ENCODE data around the gene DNAI4. TPM values are rescaled to one million over a fixed set of nuclear protein-coding genes. Genes with fewer than 3 reads are reported as not detected.
"Not testable (repeated sequence)": the region's sequence is repeated elsewhere in the genome, so short reads cannot be mapped to it uniquely, and the experiment has no call there.

Gene DNAI4
- total and polyA plus RNA-seq, 2 donors (not counting 3 experiments of a cell fraction or from before 2014, with no cell fraction given), result 0.51 to 3.3 TPM

- no peak overlapping the region for H3K9ac ChIP-seq (replicated peaks; ENCODE audit: extremely low read depth, insufficient read depth, low read length)
- no peaks in the 10 kb centered on the region for H3K9me1 ChIP-seq (replicated peaks; ENCODE audit: control insufficient read depth, extremely low read depth, insufficient read depth, low read length)
- no peak overlapping the region for H2AFZ ChIP-seq (ENCODE audit: low read depth, low read length)
- FAIRE-seq (no peak), DNase-seq (ENCODE audit: low read depth, low spot score) (no peak)
- BruUV-seq (replicated peaks), result no TSS peak
- no peaks in the 10 kb centered on the region for H3K9me3 ChIP-seq (replicated peaks; ENCODE audit: control insufficient read depth, insufficient read depth, low read length)
- no peaks in the 10 kb centered on the region for H3K4me1 ChIP-seq (ENCODE audit: control insufficient read depth, extremely low read depth, insufficient read depth, low read length)
- H3K79me2 ChIP-seq (ENCODE audit: control insufficient read depth, insufficient read depth, low read length), result no peaks in the 10 kb centered on the region
- no peak overlapping the region for H3K4me2 ChIP-seq (ENCODE audit: insufficient read depth, low read length)
- no peak overlapping the region for H3K27ac ChIP-seq (ENCODE audit: insufficient read depth, low read depth, low read length)
- H3K27me3 ChIP-seq (ENCODE audit: control insufficient read depth in 2 of 2, insufficient read depth in 2 of 2, low read length in 2 of 2), result no peaks in the 10 kb centered on the region
- H3K4me3 ChIP-seq (replicated peaks in 1 of 3; ENCODE audit: insufficient read depth in 1 of 3, low read depth in 1 of 3, low read length in 3 of 3), result no peak overlapping the region
- no peaks in the 10 kb centered on the region for H3K36me3 ChIP-seq (ENCODE audit: control insufficient read depth in 2 of 2, extremely low read depth in 1 of 2, insufficient read depth in 2 of 2, low read length in 2 of 2)
- ChIA-PET CTCF (interaction anchor here (1.2 to 1.7 kb wide), 2 partner anchors 54 to 425 kb away, joined by 4 read pairs; no protein-coding TSS in a partner anchor), POLR2A (no interaction called here)
- H4K20me1 ChIP-seq (replicated peaks; ENCODE audit: control insufficient read depth, extremely low read depth, insufficient read depth, low read length), result no peaks in the 10 kb centered on the region
- TF ChIP-seq CTCF (IDR thresholded peaks at IDR 0.05; ENCODE audit: extremely low read depth in 1 of 2, insufficient read depth in 1 of 2, low read depth in 1 of 2, low read length in 2 of 2) (no peak), MYC (IDR thresholded peaks at IDR 0.05; ENCODE audit: low read depth, low read length) (no peak), POLR2AphosphoS5 (IDR thresholded peaks at IDR 0.05; ENCODE audit: insufficient read depth, low read depth, low read length) (no peak), GATA2 (IDR thresholded peaks at IDR 0.05; ENCODE audit: insufficient read depth, insufficient read length, low read depth, low read length) (no peak), POLR2A (IDR thresholded peaks at IDR 0.05; ENCODE audit: low read depth, low read length) (no peak)
- dilution Hi-C loops (cut with MboI; ENCODE audit: extremely low pct_ligation_motif_present, low sequenced_read_pairs), result no loop called here
- intact Hi-C loops (cut with micrococcal nuclease), result no loop called here
Measured at GRCh38 chr1:66787641-66788040, 137.0 kb downstream of the DNAI4 start.

- H3K9me1 ChIP-seq (replicated peaks; ENCODE audit: control insufficient read depth, extremely low read depth, insufficient read depth, low read length); BruUV-seq (replicated peaks); H3K4me3 ChIP-seq (replicated peaks in 1 of 3; ENCODE audit: insufficient read depth in 1 of 3, low read depth in 1 of 3, low read length in 3 of 3); POLR2A ChIA-PET; H3K9ac ChIP-seq (replicated peaks; ENCODE audit: extremely low read depth, insufficient read depth, low read length); intact Hi-C loops (cut with micrococcal nuclease); FAIRE-seq; H2AFZ ChIP-seq (ENCODE audit: low read depth, low read length); H3K4me2 ChIP-seq (ENCODE audit: insufficient read depth, low read length); H3K27ac ChIP-seq (ENCODE audit: insufficient read depth, low read depth, low read length); H3K27me3 ChIP-seq (ENCODE audit: control insufficient read depth in 2 of 2, insufficient read depth in 2 of 2, low read length in 2 of 2); DNase-seq (ENCODE audit: low read depth, low spot score); H3K79me2 ChIP-seq (ENCODE audit: control insufficient read depth, insufficient read depth, low read length); H3K9me3 ChIP-seq (replicated peaks; ENCODE audit: control insufficient read depth, insufficient read depth, low read length); H3K4me1 ChIP-seq (ENCODE audit: control insufficient read depth, extremely low read depth, insufficient read depth, low read length); CTCF ChIA-PET; H3K36me3 ChIP-seq (ENCODE audit: control insufficient read depth in 2 of 2, extremely low read depth in 1 of 2, insufficient read depth in 2 of 2, low read length in 2 of 2); H4K20me1 ChIP-seq (replicated peaks; ENCODE audit: control insufficient read depth, extremely low read depth, insufficient read depth, low read length); dilution Hi-C loops (cut with MboI; ENCODE audit: extremely low pct_ligation_motif_present, low sequenced_read_pairs): not testable (repeated sequence)
Measured at GRCh38 chr1:66785800-66786199, 138.9 kb downstream of the DNAI4 start.

Measured in endothelial cell of umbilical vein (primary cell).